Endometrial microvascular endothelial cells (primary cell): Measurements from ENCODE around the gene USP35. TPM values are rescaled to one million over a fixed set of nuclear protein-coding genes. Genes with fewer than 3 reads are reported as not detected.
"Not testable (repeated sequence)": the region's sequence is repeated elsewhere in the genome, so short reads cannot be mapped to it uniquely, and the experiment has no call there.

Source experiments
- in situ Hi-C: cut with HindIII; loops from 2 replicates; pipeline ENCODE4 v1.10.0; 2017; ENCODE audit warnings: low sequenced_read_pairs, low pct_unique_long_range_greater_than_20kb; ENCODE audit errors: inconsistent ontology term
- total RNA-seq: library from RNA; depleted of rRNA; stranded (reverse); fragments of >200 nt; gene quantifications from one replicate; pipeline ENCODE4 v1.2.3, GENCODE V29; 2015; ENCODE audit errors: inconsistent ontology term

The USP35 gene
- total RNA-seq, 1 donor from 2014 or later = 7.9 TPM

GRCh38 chr11:78166855-78167469 lies 21.8 kb upstream of the USP35 start:
- in situ Hi-C loops = no loop called here

GRCh38 chr11:78168539-78169477 lies 19.9 kb upstream of the USP35 start:
- in situ Hi-C loops = no loop called here

- in situ Hi-C loops = no loop called here
These were observed 18.3 kb upstream of the USP35 start for GRCh38 chr11:78170413-78170812.

- in situ Hi-C loops = no loop called here
These were observed 17.7 kb upstream of the USP35 start for GRCh38 chr11:78170874-78171549.

- in situ Hi-C loops = no loop called here
These were observed 16.8 kb upstream of the USP35 start for GRCh38 chr11:78171951-78172350.

- in situ Hi-C loops = not testable (repeated sequence)
These were observed 12.9 kb upstream of the USP35 start for GRCh38 chr11:78175862-78176261.

GRCh38 chr11:78176605-78177141 lies 12.0 kb upstream of the USP35 start:
- in situ Hi-C loops = no loop called here

- in situ Hi-C loops = no loop called here
These were observed 11.5 kb upstream of the USP35 start for GRCh38 chr11:78177216-78177615.

GRCh38 chr11:78179459-78180071 lies 9.2 kb upstream of the USP35 start:
- in situ Hi-C loops = no loop called here

GRCh38 chr11:78180751-78181150 lies 8.0 kb upstream of the USP35 start:
- in situ Hi-C loops = no loop called here

GRCh38 chr11:78181185-78181584 lies 7.5 kb upstream of the USP35 start:
- in situ Hi-C loops = no loop called here

- in situ Hi-C loops = no loop called here
These were observed 1.1 kb upstream of the USP35 start for GRCh38 chr11:78187366-78188285.

- in situ Hi-C loops = no loop called here
These were observed 530 bp downstream of the USP35 start for GRCh38 chr11:78189174-78189724.

GRCh38 chr11:78189851-78190250 lies 1.1 kb downstream of the USP35 start:
- in situ Hi-C loops = no loop called here

GRCh38 chr11:78190374-78190773 lies 1.7 kb downstream of the USP35 start:
- in situ Hi-C loops = no loop called here

- in situ Hi-C loops = no loop called here
These were observed 2.3 kb downstream of the USP35 start for GRCh38 chr11:78190871-78191538.

GRCh38 chr11:78192223-78192719 lies 3.6 kb downstream of the USP35 start:
- in situ Hi-C loops = no loop called here
